HepG2 (cell line): ENCODE measurements around the gene ABHD17A. TPM values are rescaled to one million over a fixed set of nuclear protein-coding genes. Genes with fewer than 3 reads are reported as not detected.
A peak's percentile ranks its signal among the peaks of the same experiment; 100 is the strongest.

Experiments used
- ARID4A ChIP-seq: sonication (generic); formaldehyde crosslinking; IDR thresholded peaks from 2 replicates; pipeline ENCODE4 v1.5.0; 2020; ENCODE audit warnings: mild to moderate bottlenecking, missing genetic modification reagents, borderline replicate concordance
- ATF5 ChIP-seq: sonication (generic); formaldehyde crosslinking; IDR thresholded peaks from 2 replicates; pipeline ENCODE4 v1.4.0; 2020; ENCODE audit warnings: mild to moderate bottlenecking, low read depth, missing genetic modification reagents
- HDAC2 ChIP-seq: sonication (generic); formaldehyde crosslinking; IDR thresholded peaks from 2 replicates; pipeline ENCODE4 v1.4.0; 2020; ENCODE audit warnings: missing genetic modification reagents
- HINFP ChIP-seq: sonication (generic); formaldehyde crosslinking; IDR thresholded peaks from 2 replicates; pipeline ENCODE4 v1.4.0; 2020; ENCODE audit warnings: low read depth, mild to moderate bottlenecking, missing genetic modification reagents
- HNF4A ChIP-seq: sonication (generic); formaldehyde crosslinking; IDR thresholded peaks from 2 replicates; pipeline ENCODE4 v1.4.0; 2020; ENCODE audit warnings: missing genetic modification reagents
- HNF4G ChIP-seq, 2 experiments: sonication (generic) in 1 of 2; formaldehyde crosslinking in 1 of 2; IDR thresholded peaks; 2 replicates each; pipeline versions ENCODE4 v1.4.0 to v1.6.1; 2011 to 2020; ENCODE audit warnings: borderline replicate concordance in 2 of 2, low read depth in 2 of 2, mild to moderate bottlenecking in 2 of 2, low read length in 1 of 2, missing genetic modification reagents in 1 of 2, moderate library complexity in 1 of 2
- KLF16 ChIP-seq, 2 experiments: sonication (generic) in 1 of 2; formaldehyde crosslinking in 1 of 2; IDR thresholded peaks; 2 replicates each; pipeline versions ENCODE4 v1.6.1 to v1.8.0; 2016 to 2023; ENCODE audit warnings: missing genetic modification reagents in 2 of 2, missing compliant biosample characterization in 1 of 2
- KMT2A ChIP-seq: sonication (generic); formaldehyde crosslinking; IDR thresholded peaks from 2 replicates; pipeline ENCODE4 v1.4.0; 2020; ENCODE audit warnings: missing genetic modification reagents
- RAD51 ChIP-seq: fragments of 450-650 bp; IDR thresholded peaks from 2 replicates; pipeline ENCODE4 v1.6.1; 2016; ENCODE audit warnings: borderline replicate concordance
- SOX6 ChIP-seq, 2 experiments: fragments of 450-650 bp in 1 of 2; sonication (generic) in 1 of 2; formaldehyde crosslinking in 1 of 2; IDR thresholded peaks; 2 replicates each; pipeline versions ENCODE4 v1.4.0 to v1.6.1; 2017 to 2020; ENCODE audit warnings: antibody characterized with exemption in 1 of 2, mild to moderate bottlenecking in 1 of 2, missing genetic modification reagents in 1 of 2
- TCF7 ChIP-seq: sonication (generic); IDR thresholded peaks from 2 replicates; pipeline ENCODE4 v1.6.1; 2016; ENCODE audit warnings: antibody characterized with exemption, low read depth
- ZNF768 ChIP-seq: sonication (generic); formaldehyde crosslinking; IDR thresholded peaks from 2 replicates; pipeline ENCODE4 v1.4.0; 2020; ENCODE audit warnings: missing genetic modification reagents
- ZNF772 ChIP-seq: sonication (generic); formaldehyde crosslinking; IDR thresholded peaks from 2 replicates; pipeline ENCODE4 v1.5.0; 2020; ENCODE audit warnings: mild to moderate bottlenecking, missing genetic modification reagents
- polyA plus RNA-seq, 8 experiments: library from polyadenylated mRNA; depleted of rRNA in 3 of 8; stranded (reverse) in 7 of 8; unstranded in 1 of 8; fragments of >200 nt; fragmentation: Illumina TruSeq in 4 of 8; extraction: Trizol in 4 of 8; gene quantifications; 2 replicates each; pipeline versions ENCODE4 v1.2.1 to v1.2.3, GENCODE V29; 2011 to 2016; ENCODE audit warnings: low read depth in 4 of 8, missing spikeins in 1 of 8, mixed read lengths in 1 of 8; ENCODE audit not compliant: insufficient read depth in 1 of 8
- total RNA-seq, 5 experiments: library from RNA; depleted of rRNA; stranded (reverse); fragments of >200 nt; fragmentation: Illumina TruSeq; extraction: Trizol; gene quantifications; 2 replicates each; pipeline ENCODE4 v1.2.3, GENCODE V29; 2016; ENCODE audit warnings: low read depth in 1 of 5
- TF ChIP-seq, protein P1 (sequence below): sonication (generic); formaldehyde crosslinking; IDR thresholded peaks from 2 replicates; pipeline ENCODE4 v1.4.0; 2020; ENCODE audit warnings: missing genetic modification reagents, borderline replicate concordance
- TF ChIP-seq, protein P2 (sequence below): sonication (generic); formaldehyde crosslinking; IDR thresholded peaks from 2 replicates; pipeline ENCODE4 v1.4.0; 2020; ENCODE audit warnings: missing genetic modification reagents

ABHD17A gene
- total and polyA plus RNA-seq, 2 of the 13 experiments (the other 11 are each of a cell fraction or from before 2014, with no cell fraction given), result 27.7 to 40.8 TPM

GRCh38 chr19:1907563-1908363 is 22.5 kb upstream of the ABHD17A start (continued):
- TF ChIP-seq KLF16 (CRISPR knock-in tag; IDR thresholded peaks at IDR 0.05) (peak in 1 of 2 experiments; percentile 58; a peak in 1 of 4 replicates), ZNF768 (CRISPR knock-in tag) (peak; percentile 40; the same call in 1 of the 2 replicates), HNF4A (CRISPR knock-in tag) (no peak), HINFP (CRISPR knock-in tag) (0 out of 2 replicates have a peak, but pooled peaks have one; percentile 9), RAD51 (no peak), ZNF772 (CRISPR knock-in tag) (peak; percentile 75; the same call in 1 of the 2 replicates), SOX6 (IDR thresholded peaks at IDR 0.05) (no peak), SOX6 (CRISPR knock-in tag; IDR thresholded peaks at IDR 0.05) (peak; percentile 23; the same call in 1 of the 2 replicates), ARID4A (CRISPR knock-in tag) (peak; percentile 70), ATF5 (no peak), KMT2A (CRISPR knock-in tag) (peak; percentile 43; the same call in 1 of the 2 replicates), HDAC2 (CRISPR knock-in tag) (peak; percentile 27; the same call in 1 of the 2 replicates), HNF4G (IDR thresholded peaks at IDR 0.05; ENCODE audit: borderline replicate concordance, low read depth, low read length) (no peak), HNF4G (CRISPR knock-in tag; IDR thresholded peaks at IDR 0.05; ENCODE audit: borderline replicate concordance, low read depth) (peak; percentile 19; the same call in 1 of the 2 replicates), TCF7 (no peak)
- TF ChIP-seq, protein P1, sequence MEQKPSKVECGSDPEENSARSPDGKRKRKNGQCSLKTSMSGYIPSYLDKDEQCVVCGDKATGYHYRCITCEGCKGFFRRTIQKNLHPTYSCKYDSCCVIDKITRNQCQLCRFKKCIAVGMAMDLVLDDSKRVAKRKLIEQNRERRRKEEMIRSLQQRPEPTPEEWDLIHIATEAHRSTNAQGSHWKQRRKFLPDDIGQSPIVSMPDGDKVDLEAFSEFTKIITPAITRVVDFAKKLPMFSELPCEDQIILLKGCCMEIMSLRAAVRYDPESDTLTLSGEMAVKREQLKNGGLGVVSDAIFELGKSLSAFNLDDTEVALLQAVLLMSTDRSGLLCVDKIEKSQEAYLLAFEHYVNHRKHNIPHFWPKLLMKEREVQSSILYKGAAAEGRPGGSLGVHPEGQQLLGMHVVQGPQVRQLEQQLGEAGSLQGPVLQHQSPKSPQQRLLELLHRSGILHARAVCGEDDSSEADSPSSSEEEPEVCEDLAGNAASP (CRISPR knock-in tag), result 0 out of 2 replicates have a peak, but pooled peaks have one; percentile 8
- TF ChIP-seq, protein P2, sequence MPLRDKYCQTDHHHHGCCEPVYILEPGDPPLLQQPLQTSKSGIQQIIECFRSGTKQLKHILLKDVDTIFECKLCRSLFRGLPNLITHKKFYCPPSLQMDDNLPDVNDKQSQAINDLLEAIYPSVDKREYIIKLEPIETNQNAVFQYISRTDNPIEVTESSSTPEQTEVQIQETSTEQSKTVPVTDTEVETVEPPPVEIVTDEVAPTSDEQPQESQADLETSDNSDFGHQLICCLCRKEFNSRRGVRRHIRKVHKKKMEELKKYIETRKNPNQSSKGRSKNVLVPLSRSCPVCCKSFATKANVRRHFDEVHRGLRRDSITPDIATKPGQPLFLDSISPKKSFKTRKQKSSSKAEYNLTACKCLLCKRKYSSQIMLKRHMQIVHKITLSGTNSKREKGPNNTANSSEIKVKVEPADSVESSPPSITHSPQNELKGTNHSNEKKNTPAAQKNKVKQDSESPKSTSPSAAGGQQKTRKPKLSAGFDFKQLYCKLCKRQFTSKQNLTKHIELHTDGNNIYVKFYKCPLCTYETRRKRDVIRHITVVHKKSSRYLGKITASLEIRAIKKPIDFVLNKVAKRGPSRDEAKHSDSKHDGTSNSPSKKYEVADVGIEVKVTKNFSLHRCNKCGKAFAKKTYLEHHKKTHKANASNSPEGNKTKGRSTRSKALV, result 0 out of 2 replicates have a peak, but pooled peaks have one; percentile 63
